Measurements from ENCODE around the gene ARSI.

GRCh38 chr5:150301170-150301505 is 1.6 kb downstream of the ARSI start:
- TF ChIP-seq CTCF (IDR thresholded peaks at IDR 0.05) = no peak
- TF ChIP-seq EP300 (IDR thresholded peaks at IDR 0.05) = no peak
- TF ChIP-seq POLR2A (IDR thresholded peaks at IDR 0.05) = no peak
